Neuronal stem cell (in vitro differentiated cells): ENCODE results near the gene PEDS1.
"Not testable (repeated sequence)": the region's sequence is repeated elsewhere in the genome, so short reads cannot be mapped to it uniquely, and the experiment has no call there.

ENCODE experiments used
- DNase-seq: peaks from one replicate; pipeline ENCODE4 v3.0.0-alpha.2; 2013; ENCODE audit warnings: low spot score
- H2AFZ ChIP-seq: one replicate; pipeline ENCODE4 v1.6.1; 2013; ENCODE audit warnings: mild to moderate bottlenecking, low read length, inconsistent platforms
- H2AK5ac ChIP-seq: 2 replicates; pipeline ENCODE4 v1.6.1; 2013; ENCODE audit warnings: low read depth, mild to moderate bottlenecking, inconsistent platforms, low read length, moderate library complexity, mixed read lengths
- H2BK120ac ChIP-seq: 2 replicates; pipeline ENCODE4 v1.6.1; 2013; ENCODE audit warnings: low read depth, mild to moderate bottlenecking, inconsistent platforms, low read length, moderate library complexity, mixed read lengths
- H2BK12ac ChIP-seq: one replicate; pipeline ENCODE4 v1.6.1; 2013; ENCODE audit warnings: low read length, inconsistent platforms
- H2BK15ac ChIP-seq: 2 replicates; pipeline ENCODE4 v1.6.1; 2013; ENCODE audit warnings: mild to moderate bottlenecking, low read length, inconsistent platforms, mixed read lengths
- H2BK5ac ChIP-seq: one replicate; pipeline ENCODE4 v1.6.1; 2013; ENCODE audit warnings: inconsistent platforms, mild to moderate bottlenecking, low read length, moderate library complexity
- H3K14ac ChIP-seq: one replicate; pipeline ENCODE4 v1.6.1; 2013; ENCODE audit warnings: low read length, inconsistent platforms
- H3K18ac ChIP-seq: 2 replicates; pipeline ENCODE4 v1.6.1; 2013; ENCODE audit warnings: low read length, inconsistent platforms
- H3K23ac ChIP-seq: 2 replicates; pipeline ENCODE4 v1.6.1; 2013; ENCODE audit warnings: low read depth, mild to moderate bottlenecking, mixed read lengths, low read length, inconsistent platforms; ENCODE audit not compliant: poor library complexity
- H3K27ac ChIP-seq: replicated peaks from 3 replicates; pipeline ENCODE4 v1.5.1; 2013; ENCODE audit warnings: low read length, inconsistent platforms
- H3K27me3 ChIP-seq, 3 experiments: 2 replicates each; pipeline ENCODE4 v1.6.1; 2013; ENCODE audit warnings: low read length in 3 of 3, mild to moderate bottlenecking in 2 of 3, inconsistent platforms in 1 of 3, low read depth in 1 of 3, mixed read lengths in 1 of 3, moderate library complexity in 1 of 3; ENCODE audit not compliant: control insufficient read depth in 3 of 3, insufficient read depth in 3 of 3
- H3K36me3 ChIP-seq, 2 donors: replicated peaks in 1 of 2; 2 replicates each; pipeline ENCODE4 v1.6.1; 2013; ENCODE audit warnings: low read length in 2 of 2; ENCODE audit not compliant: control insufficient read depth in 2 of 2, insufficient read depth in 2 of 2
- H3K4ac ChIP-seq: 2 replicates; pipeline ENCODE4 v1.6.1; 2013; ENCODE audit warnings: inconsistent platforms, mild to moderate bottlenecking, low read length, moderate library complexity
- H3K4me1 ChIP-seq, 2 donors: 1 replicate in 1 of 2; 2 replicates in 1 of 2; pipeline ENCODE4 v1.6.1; 2013; ENCODE audit warnings: low read length in 2 of 2, low read depth in 1 of 2; ENCODE audit not compliant: control insufficient read depth in 2 of 2, insufficient read depth in 1 of 2
- H3K4me2 ChIP-seq: one replicate; pipeline ENCODE4 v1.6.1; 2013; ENCODE audit warnings: mild to moderate bottlenecking, low read length, inconsistent platforms; ENCODE audit not compliant: insufficient read depth, poor library complexity, severe bottlenecking
- H3K4me3 ChIP-seq, 2 donors: 2 replicates each; pipeline ENCODE4 v1.5.1; 2013; ENCODE audit warnings: low read length in 2 of 2, mild to moderate bottlenecking in 2 of 2, inconsistent platforms in 1 of 2, moderate library complexity in 1 of 2
- H3K79me1 ChIP-seq: one replicate; pipeline ENCODE4 v1.6.1; 2013; ENCODE audit warnings: low read depth, mild to moderate bottlenecking, inconsistent platforms, low read length, moderate library complexity
- H3K9ac ChIP-seq: one replicate; pipeline ENCODE4 v1.6.1; 2013; ENCODE audit warnings: mild to moderate bottlenecking, low read depth, low read length, inconsistent platforms; ENCODE audit not compliant: poor library complexity
- H3K9me3 ChIP-seq, 2 donors: replicated peaks in 1 of 2; 2 replicates each; pipeline versions ENCODE3 to v1.6.1; 2013; ENCODE audit warnings: low read length in 2 of 2, mild to moderate bottlenecking in 2 of 2, inconsistent platforms in 1 of 2, low read depth in 1 of 2, mixed read lengths in 1 of 2, moderate library complexity in 1 of 2; ENCODE audit not compliant: control insufficient read depth in 2 of 2, insufficient read depth in 1 of 2
- H4K8ac ChIP-seq: one replicate; pipeline ENCODE4 v1.6.1; 2013; ENCODE audit warnings: low read depth, mild to moderate bottlenecking, inconsistent platforms, low read length, moderate library complexity
- H4K91ac ChIP-seq: one replicate; pipeline ENCODE4 v1.6.1; 2013; ENCODE audit warnings: low read length, low read depth, mild to moderate bottlenecking, inconsistent platforms; ENCODE audit not compliant: poor library complexity
- WGBS, 2 donors: extraction: QIAGEN DNeasy Blood & Tissue Kit; methylation state at CpG; one replicate each; pipeline ENCODE4 v1.1.7; 2013; ENCODE audit warnings: missing lambda C conversion rate in 2 of 2, mixed read lengths in 1 of 2; ENCODE audit not compliant: insufficient read length in 2 of 2, insufficient replicate concordance in 1 of 2; ENCODE audit errors: extremely low coverage in 2 of 2; 5-methylcytosine and 5-hydroxymethylcytosine counted together

Gene PEDS1

GRCh38 chr20:50135157-50135556 lies 18.4 kb downstream of the PEDS1 start:
- H3K36me3 ChIP-seq, result peaks cover 14 to 74% of the 10 kb centered on the region in 2 donors

GRCh38 chr20:50133474-50134217 lies 19.9 kb downstream of the PEDS1 start:
- Histone ChIP-seq H3K4ac (no peak overlapping the region), H3K14ac (no peak overlapping the region), H3K36me3 (peaks cover 16 to 79% of the 10 kb centered on the region in 2 donors), H2BK15ac (no peak overlapping the region), H3K23ac (no peak overlapping the region), H3K18ac (no peak overlapping the region), H3K9ac (no peak overlapping the region), H4K8ac (no peak overlapping the region), H3K27me3 (no peaks in the 10 kb centered on the region), H2AFZ (no peak overlapping the region), H2AK5ac (no peak overlapping the region), H3K4me1 (no peaks in the 10 kb centered on the region), H3K4me3 (no peak overlapping the region), H3K27ac (no peak overlapping the region), H2BK5ac (no peak overlapping the region), H2BK12ac (no peak overlapping the region), H3K4me2 (no peak overlapping the region), H3K79me1 (peaks cover 1% of the 10 kb centered on the region), H3K9me3 (no peaks in the 10 kb centered on the region), H4K91ac (no peak overlapping the region), H2BK120ac (no peak overlapping the region)
- DNase-seq, result no peak
- no CpG with 5 or more reads among the region's 9 CpGs for WGBS, 2 donors

More at GRCh38 chr20:50135157-50135556, 18.4 kb downstream of the PEDS1 start:
- H3K4ac ChIP-seq, H3K9me3 ChIP-seq, H2BK15ac ChIP-seq, H3K4me2 ChIP-seq, H3K18ac ChIP-seq, H3K4me3 ChIP-seq, H2AFZ ChIP-seq, H2BK120ac ChIP-seq, H3K14ac ChIP-seq, H3K27ac ChIP-seq, H3K9ac ChIP-seq, H3K4me1 ChIP-seq, H3K23ac ChIP-seq, H3K27me3 ChIP-seq, H2BK12ac ChIP-seq, H2BK5ac ChIP-seq, H4K8ac ChIP-seq, H2AK5ac ChIP-seq, H3K79me1 ChIP-seq, H4K91ac ChIP-seq, DNase-seq: not testable (repeated sequence)
- no CpG with 5 or more reads among the region's 7 CpGs for WGBS, 2 donors

DNA sequence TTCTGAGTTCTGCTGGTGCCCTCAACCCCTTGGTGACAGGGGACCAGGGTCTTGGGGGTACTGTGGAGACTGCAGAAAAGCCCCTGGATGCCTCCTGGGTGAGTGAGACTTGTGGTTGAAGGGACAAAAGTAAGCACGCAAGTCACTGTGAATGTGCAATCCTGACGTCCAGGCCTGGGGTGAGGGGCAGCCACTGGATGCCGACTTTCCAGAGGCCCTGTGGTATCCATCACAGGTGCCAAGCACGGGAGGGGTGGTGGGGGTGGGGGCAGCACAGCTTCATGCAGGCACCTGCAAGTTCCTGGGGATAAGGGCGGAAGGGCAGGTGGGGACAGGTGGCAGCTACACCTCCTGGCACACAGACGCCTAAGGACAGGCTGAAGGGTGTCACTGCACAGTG lies 20.5 kb downstream of the PEDS1 start:
- no peak overlapping the region for H3K23ac ChIP-seq
- no peak overlapping the region for H3K18ac ChIP-seq
- no peak overlapping the region for H3K4me2 ChIP-seq
- H4K91ac ChIP-seq, result no peak overlapping the region
- H2BK120ac ChIP-seq, result no peak overlapping the region
- H2AK5ac ChIP-seq, result no peak overlapping the region
- no peaks in the 10 kb centered on the region for H3K27me3 ChIP-seq
- no peak overlapping the region for H3K14ac ChIP-seq
- H2BK12ac ChIP-seq, result no peak overlapping the region
- H3K79me1 ChIP-seq, result peaks cover 1% of the 10 kb centered on the region
- H3K4me1 ChIP-seq, result no peaks in the 10 kb centered on the region
- peaks cover 19 to 79% of the 10 kb centered on the region in 2 donors for H3K36me3 ChIP-seq
- no peak overlapping the region for H3K4ac ChIP-seq
- H4K8ac ChIP-seq, result no peak overlapping the region
- H2BK5ac ChIP-seq, result no peak overlapping the region
- no peak for DNase-seq
- no peak overlapping the region for H2BK15ac ChIP-seq
- H3K9ac ChIP-seq, result peak overlapping the region; percentile 51
- H2AFZ ChIP-seq, result no peak overlapping the region
- no peak overlapping the region for H3K4me3 ChIP-seq
- no peak overlapping the region for H3K27ac ChIP-seq
- WGBS, 2 donors, result no CpG with 5 or more reads among the region's 6 CpGs
- no peaks in the 10 kb centered on the region for H3K9me3 ChIP-seq

GRCh38 chr20:50130995-50131394 lies 22.5 kb downstream of the PEDS1 start:
- no peak overlapping the region for H2BK5ac ChIP-seq
- no peak overlapping the region for H2AFZ ChIP-seq
- H3K14ac ChIP-seq, result no peak overlapping the region
- no peak overlapping the region for H4K8ac ChIP-seq
- no peaks in the 10 kb centered on the region for H3K9me3 ChIP-seq
- no peak overlapping the region for H3K4ac ChIP-seq
- H3K9ac ChIP-seq, result no peak overlapping the region
- no peak overlapping the region for H3K23ac ChIP-seq
- no CpG with 5 or more reads among the region's 4 CpGs for WGBS, 2 donors
- no peak overlapping the region for H4K91ac ChIP-seq
- no peak overlapping the region for H3K4me3 ChIP-seq
- H2BK120ac ChIP-seq, result no peak overlapping the region
- no peak overlapping the region for H2BK12ac ChIP-seq
- peaks cover 1% of the 10 kb centered on the region for H3K79me1 ChIP-seq
- H3K36me3 ChIP-seq, result peaks cover 27 to 85% of the 10 kb centered on the region in 2 donors
- no peak overlapping the region for H3K4me2 ChIP-seq
- no peak overlapping the region for H2BK15ac ChIP-seq
- no peaks in the 10 kb centered on the region for H3K27me3 ChIP-seq
- H2AK5ac ChIP-seq, result no peak overlapping the region
- H3K27ac ChIP-seq, result no peak overlapping the region
- no peaks in the 10 kb centered on the region for H3K4me1 ChIP-seq
- no peak for DNase-seq
- no peak overlapping the region for H3K18ac ChIP-seq
